Posterior vena cava (tissue), 2 donors: ENCODE data around the gene TBC1D22A. TPM values are rescaled to one million over a fixed set of nuclear protein-coding genes. Genes with fewer than 3 reads are reported as not detected.
A peak's percentile ranks its signal among the peaks of the same experiment; 100 is the strongest.

ENCODE experiments used
- DNase-seq: peaks from one replicate; pipeline ENCODE4 v3.0.0-alpha.2; 2020; ENCODE audit warnings: low spot score
- intact Hi-C, 2 donors: fragments of 100-400 bp; cut with DNase I; formaldehyde crosslinking; loops; one replicate each; pipeline versions ENCODE4 v1.14.1 to v1.14.2; 2022 to 2023
- total RNA-seq, 2 donors: library from RNA; stranded (reverse); fragmentation: NEBNext Ultra II Directional; extraction: Animal tissue kit (Norgen Biotek cat#: 25700); gene quantifications; one replicate each; pipeline ENCODE4 v1.2.1, GENCODE V29; 2021
- donor health status: DM: yes; HTN: yes; CAD: no.
- donor health status: DM: yes; HTN: yes; CAD: no.

Gene TBC1D22A
- total RNA-seq, 2 donors from 2014 or later = 19.3 to 21.7 TPM

DNA sequence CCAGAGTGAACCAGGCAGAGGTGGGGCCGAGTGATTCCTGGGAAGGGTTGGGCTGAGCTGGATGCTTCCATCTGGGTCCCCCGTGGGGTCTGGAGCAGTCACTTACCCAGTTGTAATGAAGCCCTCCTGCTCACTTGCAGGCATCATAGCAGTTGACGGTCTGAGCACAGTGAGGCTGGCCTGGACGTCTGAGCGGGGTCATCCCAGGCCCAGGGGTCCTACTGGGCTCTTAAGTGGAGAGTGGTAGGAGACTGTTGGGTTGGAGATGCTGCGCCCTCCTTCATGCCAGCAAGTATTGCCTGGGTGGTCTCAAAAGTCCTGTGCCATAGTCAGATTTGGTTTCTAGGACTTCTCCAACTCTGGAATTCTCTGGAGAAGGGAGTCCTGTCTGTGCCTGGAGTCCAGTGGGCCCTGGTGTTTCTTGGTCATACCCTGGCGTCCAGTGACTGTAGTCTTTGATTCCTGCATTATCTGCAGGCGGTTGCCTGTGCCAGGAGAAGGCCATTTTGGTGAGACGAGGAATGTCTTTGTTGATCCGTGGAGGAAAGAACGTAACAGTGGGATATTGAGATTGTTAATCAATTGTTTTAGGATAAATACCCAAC lies 82.3 kb downstream of the TBC1D22A start:
- peak; percentile 47 for DNase-seq
- intact Hi-C loops = no loop called here

DNA sequence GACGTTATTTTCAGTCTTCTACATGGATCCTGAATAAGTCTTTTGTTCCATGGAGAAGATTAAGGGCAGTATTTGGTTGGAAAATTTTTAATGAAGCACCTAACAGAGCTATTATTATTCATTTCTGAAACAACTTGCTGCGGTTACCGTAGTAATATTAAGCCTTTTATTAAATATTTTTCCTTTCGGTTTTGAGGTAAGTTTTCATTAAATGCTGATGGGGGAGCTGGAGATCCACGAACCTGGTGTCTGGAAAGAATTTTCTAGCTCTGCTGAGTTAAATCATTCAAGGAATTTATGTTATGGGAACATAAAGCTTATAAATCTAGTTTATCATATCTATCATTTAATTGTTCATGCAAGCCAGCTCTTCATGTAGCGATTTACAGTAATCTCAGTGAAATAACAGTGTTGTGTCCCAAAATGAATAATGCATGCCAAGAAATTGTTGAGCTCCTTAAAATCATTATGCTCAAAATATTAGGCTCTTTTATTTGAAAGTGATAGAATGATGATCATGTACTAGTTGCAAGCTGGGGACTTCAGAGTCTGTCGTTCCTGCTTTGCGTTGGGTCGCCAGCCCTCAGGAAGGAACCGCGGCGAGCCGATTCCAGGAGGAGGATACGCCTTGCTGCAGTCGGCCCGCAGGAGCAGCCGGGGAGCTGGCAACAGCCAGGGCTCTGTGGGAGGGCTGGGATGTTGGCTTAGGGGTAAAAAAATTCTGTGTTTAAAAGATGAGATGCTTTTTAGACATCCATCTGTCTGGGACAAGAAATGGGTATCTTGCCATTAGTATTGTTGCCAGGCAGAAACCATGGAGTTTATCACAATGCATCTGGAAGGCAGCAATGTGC lies 83.1 kb downstream of the TBC1D22A start:
- intact Hi-C loops = no loop called here
- DNase-seq = peak; percentile 71

DNA sequence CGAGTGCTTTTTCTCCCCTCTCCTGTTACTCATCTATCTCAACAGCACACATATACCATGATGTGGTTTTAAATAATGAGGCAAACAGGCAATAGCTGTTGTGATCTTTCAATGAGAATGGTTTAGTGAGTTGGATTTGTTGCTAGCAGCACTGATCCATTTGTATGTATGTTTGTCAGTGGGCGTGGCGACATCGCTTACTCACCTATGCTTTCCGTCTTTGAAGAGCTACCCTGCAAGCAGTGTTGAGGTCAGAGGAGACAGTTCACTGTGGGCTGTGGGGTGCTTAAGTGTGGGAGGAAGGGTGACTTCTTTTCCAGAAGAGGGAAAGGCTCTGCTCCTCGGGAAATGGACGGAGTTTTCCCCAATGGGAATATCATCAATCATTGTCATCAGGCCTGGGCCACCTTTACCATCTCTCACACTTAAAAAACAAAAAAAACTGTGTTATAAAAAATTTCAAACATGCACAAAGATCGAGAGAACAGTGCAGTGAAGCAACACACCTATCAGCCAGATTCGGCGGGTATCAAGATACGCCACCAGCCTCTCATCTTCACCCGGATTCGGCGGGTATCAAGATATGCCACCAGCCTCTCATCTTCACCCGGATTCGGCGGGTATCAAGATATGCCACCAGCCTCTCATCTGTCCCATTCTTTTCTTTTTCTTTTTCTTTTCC lies 83.8 kb downstream of the TBC1D22A start:
- DNase-seq = peak; percentile 58
- intact Hi-C loops = no loop called here

DNA sequence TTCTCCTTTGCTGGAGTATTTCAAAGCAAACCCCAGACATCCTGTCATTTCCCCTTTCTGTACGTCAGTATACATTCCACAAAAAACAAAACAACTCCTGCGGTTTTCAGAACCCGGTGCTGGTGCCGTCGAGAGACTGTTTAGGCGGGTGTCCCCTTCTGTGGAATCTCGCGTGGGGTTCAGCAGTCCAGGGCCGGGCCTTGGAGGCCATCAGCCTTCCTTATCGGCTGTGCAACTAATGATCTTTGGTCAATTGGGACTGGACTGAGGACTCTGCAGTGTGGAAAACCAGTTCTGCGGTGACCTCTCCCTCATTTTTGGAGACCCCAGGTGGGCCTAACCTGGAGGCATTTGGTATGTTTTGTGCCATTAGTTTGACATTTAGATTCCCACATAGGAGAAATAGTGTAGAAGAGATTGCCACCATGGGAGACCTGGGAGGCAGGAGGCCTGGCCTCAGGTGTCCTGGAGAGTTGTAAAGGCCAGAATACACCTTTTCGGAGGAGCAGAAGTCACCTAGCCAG lies 84.4 kb downstream of the TBC1D22A start:
- DNase-seq = peak; percentile 58
- intact Hi-C loops = no loop called here

DNA sequence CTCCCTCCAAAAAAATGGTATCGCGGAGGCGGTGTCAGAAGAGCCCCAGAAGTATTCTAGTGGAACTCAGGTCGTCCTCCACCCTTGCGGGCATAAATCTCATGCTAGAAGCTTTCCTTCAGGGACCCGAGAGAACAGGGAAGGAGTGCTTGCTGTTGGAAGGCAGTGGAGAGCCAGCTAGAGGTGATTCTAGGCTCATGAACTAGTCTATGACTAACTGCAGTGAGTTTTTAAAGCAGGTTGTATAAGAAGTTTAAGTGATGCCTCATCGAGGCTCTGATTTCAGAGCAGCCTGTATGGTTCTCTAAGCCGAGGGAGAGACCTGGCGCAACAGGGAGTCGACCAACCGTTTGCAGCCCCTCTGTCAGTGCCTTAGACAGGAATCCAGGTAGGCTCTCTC lies 85.7 kb downstream of the TBC1D22A start:
- no peak for DNase-seq
- intact Hi-C loops = no loop called here

DNA sequence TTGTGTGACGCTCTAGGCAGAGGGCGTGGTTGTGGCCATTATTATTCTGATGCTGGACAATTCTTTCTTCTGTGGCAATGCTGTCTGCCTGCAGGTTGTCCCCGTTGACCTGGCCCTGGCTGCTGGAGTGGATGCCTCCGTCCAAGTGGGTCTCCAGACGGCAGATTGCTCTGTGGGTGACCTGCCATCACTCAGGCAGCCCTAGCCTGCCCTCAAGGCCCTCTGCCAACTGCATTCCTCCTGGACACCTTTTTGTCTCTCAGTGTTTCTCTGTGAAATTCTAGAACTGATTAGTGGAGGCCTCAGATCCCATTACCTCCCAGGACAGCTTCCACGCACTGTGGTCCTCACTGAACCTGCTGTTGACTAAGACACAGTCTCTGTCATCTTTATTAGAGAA lies 86.7 kb downstream of the TBC1D22A start:
- intact Hi-C loops = no loop called here
- no peak for DNase-seq

DNA sequence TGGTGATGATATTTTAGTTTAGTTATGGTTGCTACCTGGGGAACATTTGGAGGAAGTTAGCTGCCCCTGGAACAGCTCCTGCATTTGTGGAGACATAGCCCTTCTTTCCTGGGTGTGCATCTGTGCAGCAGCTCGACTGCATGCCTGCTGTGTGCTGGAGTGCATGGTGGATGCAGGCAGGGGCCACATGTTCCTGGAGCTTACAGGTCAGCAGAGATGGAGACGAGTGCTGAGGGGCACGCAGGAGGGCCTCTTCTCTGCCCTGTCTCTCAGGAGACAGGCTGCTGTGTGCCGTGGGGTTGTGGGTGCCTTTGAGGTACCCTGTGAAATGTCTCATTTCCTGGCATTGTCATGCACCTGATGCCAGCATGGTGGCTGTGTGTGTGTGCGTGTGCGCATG lies 87.5 kb downstream of the TBC1D22A start:
- intact Hi-C loops = no loop called here
- DNase-seq = no peak

DNA sequence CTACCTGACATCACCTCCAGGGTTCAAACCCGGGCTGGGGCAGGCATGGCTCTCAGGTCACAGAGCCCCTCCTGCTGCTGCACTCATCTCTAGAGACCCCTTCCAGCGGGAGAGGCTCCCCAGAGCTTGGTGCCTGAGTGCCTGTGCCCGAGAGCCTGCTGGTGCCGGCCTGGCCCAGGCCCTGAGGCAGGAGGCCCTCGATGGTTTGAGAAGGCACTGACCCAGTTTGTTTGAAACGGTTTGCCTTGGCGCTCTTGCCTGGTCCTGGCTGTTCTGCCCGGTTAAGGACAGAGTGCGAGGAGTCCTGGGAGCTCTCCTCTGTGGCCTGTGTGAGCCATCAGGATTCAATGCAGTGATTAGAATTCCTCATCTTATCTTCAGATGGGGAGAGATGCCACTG lies 88.9 kb downstream of the TBC1D22A start:
- no peak for DNase-seq
- intact Hi-C loops = no loop called here

DNA sequence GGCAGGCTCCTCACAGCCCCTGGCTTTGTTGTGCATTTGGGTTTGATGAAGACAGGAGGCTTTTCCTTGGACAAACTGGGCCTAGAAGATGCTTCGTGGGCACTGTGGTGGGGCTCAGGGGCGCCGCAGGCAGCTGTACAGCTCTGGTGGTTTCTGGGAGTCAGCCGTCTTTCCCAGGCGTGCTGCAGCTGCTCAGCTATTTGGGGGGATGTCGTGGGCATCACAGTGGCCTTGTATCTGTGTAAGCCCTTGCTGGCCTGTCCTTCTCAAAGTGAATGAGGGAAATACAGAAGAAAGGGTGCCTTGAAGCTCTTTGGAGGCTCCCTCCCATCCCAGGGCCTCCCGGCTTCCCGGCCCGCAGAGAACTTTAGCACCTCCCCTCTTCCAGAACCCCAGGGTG lies 89.5 kb downstream of the TBC1D22A start:
- intact Hi-C loops = no loop called here
- no peak for DNase-seq

DNA sequence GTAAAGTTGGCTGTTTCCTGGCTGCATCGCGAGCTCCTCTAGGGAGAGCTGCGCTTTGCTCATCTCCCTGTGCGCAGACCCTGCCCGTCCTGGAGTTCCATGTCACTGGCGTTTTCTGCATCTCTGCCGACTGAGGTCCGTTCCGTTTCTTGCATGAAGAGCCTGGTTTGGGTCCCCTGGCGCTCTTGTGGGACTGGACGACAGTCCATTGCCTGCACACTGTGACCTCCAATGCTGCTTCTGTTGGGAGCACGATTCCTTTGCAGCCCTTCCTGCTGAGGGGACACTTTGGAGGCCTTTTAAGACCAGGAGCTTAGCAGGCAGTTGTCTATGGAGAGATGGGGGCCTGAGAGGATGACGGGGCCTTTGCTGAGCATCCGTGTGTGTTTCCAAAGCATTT lies 90.3 kb downstream of the TBC1D22A start:
- no peak for DNase-seq
- intact Hi-C loops = no loop called here

DNA sequence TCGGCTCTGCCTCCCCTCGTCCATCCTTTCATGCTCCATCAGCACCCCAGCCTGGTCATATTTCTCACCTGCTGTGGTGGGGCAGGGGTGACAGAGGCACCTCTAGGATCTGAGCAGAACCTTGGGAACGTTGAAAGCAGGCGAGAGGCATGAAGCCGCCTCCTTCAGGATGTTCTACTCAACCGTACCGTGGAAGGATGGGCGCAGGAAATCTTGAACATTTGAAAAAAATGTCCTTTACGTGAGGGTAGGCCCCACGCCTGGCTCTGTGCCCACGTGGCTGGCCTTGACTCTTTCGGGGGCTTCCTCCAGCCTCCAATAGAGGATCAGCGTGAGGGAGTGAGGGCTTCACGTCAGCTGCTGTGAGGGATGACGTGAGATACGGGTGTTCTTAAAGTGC lies 90.7 kb downstream of the TBC1D22A start:
- DNase-seq = no peak
- intact Hi-C loops = no loop called here

DNA sequence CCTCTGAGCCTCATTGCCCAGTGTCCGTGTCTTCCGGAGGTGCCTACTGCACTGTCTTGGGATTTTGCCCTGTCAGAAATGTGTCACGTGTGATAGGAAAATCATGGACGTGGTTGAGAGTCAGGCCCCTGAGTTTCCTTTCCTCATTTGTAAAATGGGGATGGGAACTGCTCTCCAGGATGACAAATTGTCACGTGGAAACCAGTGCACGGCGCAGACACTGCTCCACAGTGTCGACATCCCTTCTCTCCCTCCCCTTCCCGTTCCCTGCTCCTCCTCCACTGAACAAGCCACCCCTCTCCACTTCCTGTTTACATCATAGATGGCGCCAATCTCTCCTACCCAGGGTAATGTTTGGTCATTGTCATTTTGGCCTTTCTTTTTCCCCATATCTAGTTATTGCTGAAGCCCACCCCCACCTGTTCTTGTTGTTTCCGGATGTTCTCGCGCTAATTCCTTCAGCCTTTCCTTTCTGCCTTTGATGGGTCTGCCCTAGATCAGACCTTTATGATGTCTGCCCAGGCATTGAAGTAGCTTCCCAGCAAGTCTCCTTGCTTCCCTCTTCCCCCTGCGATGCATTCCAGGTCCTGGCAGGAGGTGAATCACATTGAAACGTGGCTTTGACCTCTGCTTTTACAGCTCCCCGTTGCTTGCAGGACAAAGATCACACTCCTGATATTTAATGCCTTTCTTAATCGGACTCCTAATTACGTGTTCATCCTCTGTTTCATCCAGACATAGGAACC lies 91.8 kb downstream of the TBC1D22A start:
- DNase-seq = no peak
- intact Hi-C loops = no loop called here

DNA sequence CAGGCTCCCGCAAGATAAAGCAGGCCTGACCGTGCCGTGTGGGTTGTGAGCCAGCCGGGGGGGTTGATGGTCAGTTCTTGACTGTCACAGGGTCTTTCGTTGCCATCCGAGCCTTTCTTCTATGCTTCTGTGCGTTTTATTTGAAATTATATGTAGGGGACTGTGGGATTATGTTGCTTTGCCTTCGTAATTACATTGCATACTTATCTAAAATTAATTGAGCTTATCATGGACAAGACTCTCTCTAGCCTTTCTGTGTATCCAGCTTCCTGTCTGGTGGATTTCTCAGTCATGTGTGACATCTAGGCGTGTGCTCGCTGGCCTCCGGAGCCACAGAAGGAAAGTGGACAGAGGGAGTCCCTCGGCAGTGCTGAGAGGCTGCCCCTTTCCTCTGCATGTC lies 93.2 kb downstream of the TBC1D22A start:
- intact Hi-C loops = no loop called here
- no peak for DNase-seq

DNA sequence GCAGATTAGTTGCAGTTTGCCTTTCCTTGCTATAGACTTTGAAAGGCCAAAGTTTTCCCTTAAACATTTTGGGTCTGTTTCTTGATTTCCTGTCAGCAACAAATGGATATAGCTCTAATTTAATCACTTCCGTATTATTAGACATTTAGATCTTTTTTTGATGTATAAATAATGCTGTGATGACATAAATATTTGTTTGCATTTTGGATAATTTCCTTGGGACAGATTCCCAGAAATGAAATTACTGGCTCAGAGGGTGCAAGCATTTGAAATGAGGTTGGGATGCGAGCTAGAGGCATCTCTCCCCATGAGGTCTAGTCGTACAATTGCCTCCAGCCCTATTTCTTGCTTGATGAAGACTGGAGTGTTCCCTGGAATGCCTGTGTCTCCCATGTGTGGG lies 94.2 kb downstream of the TBC1D22A start:
- no peak for DNase-seq
- intact Hi-C loops = no loop called here

DNA sequence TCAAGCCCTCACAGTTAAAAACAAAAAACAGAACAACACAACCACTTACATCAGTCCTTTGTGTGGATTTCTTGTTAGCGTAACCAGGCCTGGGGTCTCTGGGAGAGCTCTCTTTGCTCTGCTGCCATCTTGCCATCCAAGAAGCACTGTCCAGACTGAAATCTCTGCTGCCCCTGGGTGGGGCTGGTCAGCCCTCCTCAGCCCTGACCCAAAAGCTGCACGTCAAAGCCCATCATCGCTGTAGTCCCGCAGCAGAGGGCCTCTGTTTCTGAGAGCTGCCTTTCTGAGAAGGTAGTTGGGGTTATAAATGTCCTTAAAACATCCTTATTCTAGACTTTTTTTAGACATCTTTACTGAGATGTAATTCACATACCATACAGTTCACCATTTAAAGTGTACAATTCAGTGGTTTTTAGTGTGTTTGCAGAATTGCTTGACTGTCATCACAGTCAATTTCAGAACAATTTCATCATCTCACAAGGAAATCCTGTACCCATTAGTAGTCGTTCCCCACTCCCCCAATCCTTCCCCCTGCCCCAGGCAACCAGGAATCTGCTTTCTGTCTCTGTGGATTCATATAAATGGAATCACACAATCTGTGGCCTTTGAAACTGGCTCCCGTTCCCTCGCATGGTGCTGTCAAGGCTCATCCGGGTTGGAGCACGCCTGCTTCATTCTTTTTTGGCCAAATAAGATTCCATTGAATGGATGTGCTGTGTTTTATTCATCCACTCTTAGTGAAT lies 94.9 kb downstream of the TBC1D22A start:
- no peak for DNase-seq
- intact Hi-C loops = no loop called here

DNA sequence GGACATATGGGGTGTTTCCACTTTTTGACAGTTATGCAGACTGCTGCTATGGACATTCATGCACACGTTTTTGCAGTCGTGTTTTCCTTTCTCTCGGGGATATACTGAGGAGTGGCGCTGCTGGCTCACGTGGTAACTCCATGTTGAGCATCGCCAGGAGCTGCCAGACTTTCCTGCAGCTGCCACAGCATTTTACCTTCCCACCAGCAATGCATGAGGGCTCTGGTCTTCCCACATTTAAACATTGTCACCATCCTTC lies 95.4 kb downstream of the TBC1D22A start:
- DNase-seq = no peak
- intact Hi-C loops = no loop called here

DNA sequence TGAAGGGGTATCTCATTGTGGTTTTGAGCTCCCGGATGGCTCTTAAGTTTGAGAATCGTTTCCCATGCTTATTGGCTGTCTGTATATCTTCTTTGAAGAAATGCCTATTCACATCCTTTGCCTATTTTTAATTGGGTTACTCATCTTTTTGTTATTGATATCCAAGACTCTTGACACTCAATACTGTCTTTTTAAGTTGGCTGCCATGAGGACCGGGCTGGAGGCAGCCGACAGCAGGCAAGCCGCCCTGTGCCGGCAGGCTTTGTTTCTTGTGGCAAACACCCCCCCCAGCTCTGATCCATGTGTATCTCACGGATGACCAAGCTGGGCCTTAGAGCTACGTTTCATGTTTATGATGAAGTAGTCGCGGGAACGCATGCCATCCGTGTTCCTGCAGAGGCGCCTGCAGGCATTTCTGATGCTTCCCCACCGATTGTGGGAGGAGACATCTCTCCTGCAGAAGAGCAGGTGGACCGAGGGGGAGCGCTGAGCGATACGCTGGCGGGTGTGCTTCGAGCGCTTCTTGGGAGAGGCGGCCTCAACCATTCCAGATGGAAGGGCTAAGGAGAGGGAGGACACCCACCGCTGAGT lies 95.8 kb downstream of the TBC1D22A start:
- intact Hi-C loops = no loop called here

DNA sequence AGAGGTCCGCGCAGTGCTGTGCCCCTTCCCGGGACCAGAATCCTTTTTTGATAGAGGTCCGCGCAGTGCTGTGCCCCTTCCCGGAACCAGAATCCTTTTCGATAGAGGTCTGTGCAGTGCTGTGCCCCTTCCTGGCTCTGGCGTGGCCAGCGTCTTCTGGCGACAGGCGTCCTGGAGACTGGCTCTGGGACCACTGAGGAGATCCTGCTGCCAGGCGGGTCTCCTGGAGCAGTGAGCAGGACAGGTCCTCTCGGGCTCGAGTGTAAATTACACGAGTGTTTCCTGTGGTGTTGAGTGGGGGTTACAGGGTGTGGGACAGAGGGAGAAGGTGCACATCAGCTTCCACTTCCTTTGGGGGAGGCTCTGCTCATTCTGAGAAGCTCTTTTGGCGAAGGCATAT lies 98.1 kb downstream of the TBC1D22A start:
- DNase-seq = no peak
- intact Hi-C loops = no loop called here

More for the DNA sequence above, 95.8 kb downstream of the TBC1D22A start:
- DNase-seq = no peak
